Measurements from ENCODE around the gene HAO1.

HAO1 gene

GRCh38 chr20:7883309-7883708, 56.9 kb downstream of the HAO1 start:
- H3K4me3 ChIP-seq (ENCODE audit: low read depth, low read length), result no peak overlapping the region
- H2BK12ac ChIP-seq (ENCODE audit: low read length), result no peak overlapping the region

GRCh38 chr20:7882076-7882475, 58.2 kb downstream of the HAO1 start:
- Histone ChIP-seq H3K4me1 (ENCODE audit: control insufficient read depth in 1 of 2, insufficient read depth in 2 of 2, low read length in 2 of 2) (no peaks in the 10 kb centered on the region), H3K4me2 (ENCODE audit: low read length) (no peak overlapping the region), H3K79me1 (ENCODE audit: low read length) (no peaks in the 10 kb centered on the region), H3K4me3 (ENCODE audit: low read depth, low read length) (no peak overlapping the region), H3K9me3 (ENCODE audit: insufficient read depth, low read depth, low read length) (no peaks in the 10 kb centered on the region), H4K8ac (ENCODE audit: low read depth, low read length) (no peak overlapping the region), H3K23ac (ENCODE audit: low read length) (no peak overlapping the region), H3K79me2 (ENCODE audit: control insufficient read depth, insufficient read depth, low read length, poor library complexity) (no peaks in the 10 kb centered on the region), H2AFZ (ENCODE audit: insufficient read depth, low read length, poor library complexity) (no peak overlapping the region), H4K12ac (ENCODE audit: low read depth, low read length) (no peak overlapping the region), H2BK120ac (ENCODE audit: insufficient read depth, low read length, poor library complexity) (no peak overlapping the region), H3K27me3 (ENCODE audit: insufficient read depth, low read length) (no peaks in the 10 kb centered on the region), H2AK5ac (ENCODE audit: low read length) (no peak overlapping the region), H3K4ac (ENCODE audit: low read depth, low read length) (no peak overlapping the region), H3K18ac (ENCODE audit: low read length) (no peak overlapping the region), H3K9ac (ENCODE audit: low read length) (no peak overlapping the region), H4K91ac (ENCODE audit: low read depth, low read length) (no peak overlapping the region), H3K14ac (ENCODE audit: low read length) (no peak overlapping the region), H3K27ac (ENCODE audit: low read depth, low read length) (no peak overlapping the region), H2BK5ac (ENCODE audit: low read depth, low read length, poor library complexity) (no peak overlapping the region), H3K36me3 (ENCODE audit: control insufficient read depth in 1 of 2, insufficient read depth in 2 of 2, low read length in 2 of 2) (no peaks in the 10 kb centered on the region), H2BK12ac (ENCODE audit: low read length) (no peak overlapping the region)
- WGBS (ENCODE audit: extremely low coverage, insufficient coverage, insufficient read length), result no CpG with 5 or more reads among the region's 4 CpGs
- no peak for DNase-seq

More at GRCh38 chr20:7883309-7883708, 56.9 kb downstream of the HAO1 start:
- H3K18ac ChIP-seq (ENCODE audit: low read length), result no peak overlapping the region
- no peak overlapping the region for H2AFZ ChIP-seq (ENCODE audit: insufficient read depth, low read length, poor library complexity)
- H3K23ac ChIP-seq (ENCODE audit: low read length), result no peak overlapping the region
- no CpG with 5 or more reads among the region's 4 CpGs for WGBS (ENCODE audit: extremely low coverage, insufficient coverage, insufficient read length)
- H3K9ac ChIP-seq (ENCODE audit: low read length), result no peak overlapping the region
- no peak overlapping the region for H2BK5ac ChIP-seq (ENCODE audit: low read depth, low read length, poor library complexity)
- H3K36me3 ChIP-seq (ENCODE audit: control insufficient read depth in 1 of 2, insufficient read depth in 2 of 2, low read length in 2 of 2), result no peaks in the 10 kb centered on the region
- no peak overlapping the region for H2AK5ac ChIP-seq (ENCODE audit: low read length)
- H3K27me3 ChIP-seq (ENCODE audit: insufficient read depth, low read length), result no peaks in the 10 kb centered on the region
- H3K79me1 ChIP-seq (ENCODE audit: low read length), result no peaks in the 10 kb centered on the region
- no peak overlapping the region for H4K12ac ChIP-seq (ENCODE audit: low read depth, low read length)
- H4K91ac ChIP-seq (ENCODE audit: low read depth, low read length), result no peak overlapping the region
- H3K4ac ChIP-seq (ENCODE audit: low read depth, low read length), result no peak overlapping the region
- no peaks in the 10 kb centered on the region for H3K4me1 ChIP-seq (ENCODE audit: control insufficient read depth in 1 of 2, insufficient read depth in 2 of 2, low read length in 2 of 2)
- H3K79me2 ChIP-seq (ENCODE audit: control insufficient read depth, insufficient read depth, low read length, poor library complexity), result no peaks in the 10 kb centered on the region
- no peak overlapping the region for H2BK120ac ChIP-seq (ENCODE audit: insufficient read depth, low read length, poor library complexity)
- H3K27ac ChIP-seq (ENCODE audit: low read depth, low read length), result no peak overlapping the region
- no peak overlapping the region for H3K4me2 ChIP-seq (ENCODE audit: low read length)
- H4K8ac ChIP-seq (ENCODE audit: low read depth, low read length), result no peak overlapping the region
- no peak overlapping the region for H3K14ac ChIP-seq (ENCODE audit: low read length)
- H3K9me3 ChIP-seq (ENCODE audit: insufficient read depth, low read depth, low read length), result no peaks in the 10 kb centered on the region
- no peak for DNase-seq

GRCh38 chr20:7881551-7881950, 58.7 kb downstream of the HAO1 start:
- Histone ChIP-seq H3K4me1 (ENCODE audit: control insufficient read depth in 1 of 2, insufficient read depth in 2 of 2, low read length in 2 of 2) (no peaks in the 10 kb centered on the region), H3K9ac (ENCODE audit: low read length) (no peak overlapping the region), H4K91ac (ENCODE audit: low read depth, low read length) (no peak overlapping the region), H2BK12ac (ENCODE audit: low read length) (no peak overlapping the region), H3K79me2 (ENCODE audit: control insufficient read depth, insufficient read depth, low read length, poor library complexity) (no peaks in the 10 kb centered on the region), H3K18ac (ENCODE audit: low read length) (no peak overlapping the region), H3K14ac (ENCODE audit: low read length) (no peak overlapping the region), H3K36me3 (ENCODE audit: control insufficient read depth in 1 of 2, insufficient read depth in 2 of 2, low read length in 2 of 2) (no peaks in the 10 kb centered on the region), H3K79me1 (ENCODE audit: low read length) (no peaks in the 10 kb centered on the region), H3K4me3 (ENCODE audit: low read depth, low read length) (no peak overlapping the region), H3K27me3 (ENCODE audit: insufficient read depth, low read length) (no peaks in the 10 kb centered on the region), H2AK5ac (ENCODE audit: low read length) (no peak overlapping the region), H3K23ac (ENCODE audit: low read length) (no peak overlapping the region), H4K8ac (ENCODE audit: low read depth, low read length) (no peak overlapping the region), H3K27ac (ENCODE audit: low read depth, low read length) (no peak overlapping the region), H2BK120ac (ENCODE audit: insufficient read depth, low read length, poor library complexity) (no peak overlapping the region), H4K12ac (ENCODE audit: low read depth, low read length) (no peak overlapping the region), H3K4ac (ENCODE audit: low read depth, low read length) (no peak overlapping the region), H3K4me2 (ENCODE audit: low read length) (no peak overlapping the region), H2AFZ (ENCODE audit: insufficient read depth, low read length, poor library complexity) (no peak overlapping the region), H3K9me3 (ENCODE audit: insufficient read depth, low read depth, low read length) (no peaks in the 10 kb centered on the region), H2BK5ac (ENCODE audit: low read depth, low read length, poor library complexity) (no peak overlapping the region)
- DNase-seq, result no peak
- no CpG with 5 or more reads among the region's 3 CpGs for WGBS (ENCODE audit: extremely low coverage, insufficient coverage, insufficient read length)

- H2BK12ac ChIP-seq (ENCODE audit: low read length), result no peak overlapping the region
- H3K18ac ChIP-seq (ENCODE audit: low read length), result no peak overlapping the region
- H2BK120ac ChIP-seq (ENCODE audit: insufficient read depth, low read length, poor library complexity), result no peak overlapping the region
- no peaks in the 10 kb centered on the region for H3K79me2 ChIP-seq (ENCODE audit: control insufficient read depth, insufficient read depth, low read length, poor library complexity)
- H2AK5ac ChIP-seq (ENCODE audit: low read length), result no peak overlapping the region
- no peaks in the 10 kb centered on the region for H3K36me3 ChIP-seq (ENCODE audit: control insufficient read depth in 1 of 2, insufficient read depth in 2 of 2, low read length in 2 of 2)
- no peaks in the 10 kb centered on the region for H3K4me1 ChIP-seq (ENCODE audit: control insufficient read depth in 1 of 2, insufficient read depth in 2 of 2, low read length in 2 of 2)
- H3K79me1 ChIP-seq (ENCODE audit: low read length), result no peaks in the 10 kb centered on the region
- H3K4me3 ChIP-seq (ENCODE audit: low read depth, low read length), result no peak overlapping the region
- no peak overlapping the region for H3K23ac ChIP-seq (ENCODE audit: low read length)
- H3K9ac ChIP-seq (ENCODE audit: low read length), result no peak overlapping the region
- no peaks in the 10 kb centered on the region for H3K9me3 ChIP-seq (ENCODE audit: insufficient read depth, low read depth, low read length)
- DNase-seq, result no peak
- no peak overlapping the region for H2AFZ ChIP-seq (ENCODE audit: insufficient read depth, low read length, poor library complexity)
- no peak overlapping the region for H3K4me2 ChIP-seq (ENCODE audit: low read length)
- no peak overlapping the region for H4K12ac ChIP-seq (ENCODE audit: low read depth, low read length)
- H3K14ac ChIP-seq (ENCODE audit: low read length), result no peak overlapping the region
- H4K8ac ChIP-seq (ENCODE audit: low read depth, low read length), result no peak overlapping the region
- H3K27me3 ChIP-seq (ENCODE audit: insufficient read depth, low read length), result no peaks in the 10 kb centered on the region
- no CpG with 5 or more reads among the region's 5 CpGs for WGBS (ENCODE audit: extremely low coverage, insufficient coverage, insufficient read length)
- H2BK5ac ChIP-seq (ENCODE audit: low read depth, low read length, poor library complexity), result no peak overlapping the region
- no peak overlapping the region for H4K91ac ChIP-seq (ENCODE audit: low read depth, low read length)
- no peak overlapping the region for H3K4ac ChIP-seq (ENCODE audit: low read depth, low read length)
- H3K27ac ChIP-seq (ENCODE audit: low read depth, low read length), result no peak overlapping the region
Measured at GRCh38 chr20:7879883-7880282, 60.4 kb downstream of the HAO1 start.

Measured in trophoblast cell (in vitro differentiated cells and primary cell).